K562 (cell line): Measurements from ENCODE around the gene TIMP3. TPM values are rescaled to one million over a fixed set of nuclear protein-coding genes. Genes with fewer than 3 reads are reported as not detected.

Experiments
- ATAC-seq: fragments of 200-7000 bp; cut with Tn5 transposase; 3 replicates; pipeline ENCODE4 v1.9.1; 2020; ENCODE audit warnings: moderate library complexity
- BruUV-seq: library from RNA; stranded (reverse); fragments of 400-500 nt; replicated peaks from 2 replicates; lab custom pipeline; 2021; lab: Mats Ljungman, UMichigan
- CTCF ChIA-PET: fragments of 300-600 bp; formaldehyde crosslinking; extraction: SDS; loops from one replicate; lab custom pipeline; 2021; ENCODE audit warnings: low intra/inter-chr PET ratio; lab: Yijun Ruan, JAX
- POLR2A ChIA-PET: fragments of 300-600, 350-650 bp; sonication (Branson Sonifier 250); formaldehyde crosslinking; extraction: SDS; loops from one replicate; lab custom pipeline; 2021; ENCODE audit warnings: antibody characterized with exemption, inconsistent platforms; lab: Yijun Ruan, JAX
- DNase-seq, 4 experiments: peaks; one replicate each; pipeline versions ENCODE4 v3.0.0 to v3.0.0-alpha.2; 2011 to 2018; ENCODE audit warnings: low spot score in 3 of 4, mixed read lengths in 3 of 4; ENCODE audit errors: extremely low read depth in 1 of 4
- FAIRE-seq: peaks from 2 replicates; lab custom pipeline; 2011; peaks lifted over from hg19 to GRCh38; lab: Jason Lieb, UNC
- H2AFZ ChIP-seq: 2 replicates; pipeline ENCODE4 v1.6.0; 2011; ENCODE audit warnings: low read depth, low read length, control low read depth, inconsistent platforms
- H3K27ac ChIP-seq: fragments of 200-600 bp; 3 replicates; pipeline ENCODE4 v1.8.0; 2011; ENCODE audit warnings: low read depth, mild to moderate bottlenecking, control low read depth, inconsistent platforms, low read length, moderate library complexity, mixed read lengths; ENCODE audit errors: extremely low read depth
- H3K27me3 ChIP-seq, 2 experiments: fragments of 300-600 bp in 1 of 2; 2 replicates in 1 of 2; 3 replicates in 1 of 2; pipeline versions ENCODE4 v1.6.0 to v1.8.0; 2011; ENCODE audit warnings: inconsistent platforms in 2 of 2, low read length in 2 of 2, mild to moderate bottlenecking in 1 of 2, mixed read lengths in 1 of 2, moderate library complexity in 1 of 2; ENCODE audit not compliant: control insufficient read depth in 2 of 2, insufficient read depth in 2 of 2
- H3K36me3 ChIP-seq: fragments of 300-600 bp; 3 replicates; pipeline ENCODE4 v1.8.0; 2011; ENCODE audit warnings: mild to moderate bottlenecking, low read length, inconsistent platforms; ENCODE audit not compliant: control insufficient read depth, insufficient read depth
- H3K4me1 ChIP-seq, 2 experiments: fragments of 200-600 bp in 1 of 2; replicated peaks in 1 of 2; 2 replicates in 1 of 2; 3 replicates in 1 of 2; pipeline versions ENCODE4 v1.5.1 to v1.8.0; 2011; ENCODE audit warnings: inconsistent platforms in 2 of 2, low read length in 2 of 2, mild to moderate bottlenecking in 1 of 2, mixed read lengths in 1 of 2, moderate library complexity in 1 of 2; ENCODE audit not compliant: control insufficient read depth in 2 of 2, insufficient read depth in 2 of 2
- H3K4me2 ChIP-seq: 2 replicates; pipeline ENCODE4 v1.6.1; 2011; ENCODE audit warnings: low read length, control low read depth, inconsistent platforms, mixed read lengths; ENCODE audit not compliant: insufficient read depth
- H3K4me3 ChIP-seq: fragments of 200-600 bp; sonication (generic), shearing (Covaris generic); 2 replicates; pipeline ENCODE4 v1.5.1; 2016; ENCODE audit warnings: control low read depth, inconsistent platforms
- H3K79me2 ChIP-seq: fragments of 200-600 bp; 3 replicates; pipeline ENCODE4 v1.8.0; 2011; ENCODE audit warnings: low read length, inconsistent platforms; ENCODE audit not compliant: control insufficient read depth, insufficient read depth
- H3K9ac ChIP-seq, 2 experiments: 2 replicates each; pipeline versions ENCODE4 v1.6.0 to v1.6.1; 2011; ENCODE audit warnings: low read depth in 2 of 2, low read length in 2 of 2, control low read depth in 1 of 2, inconsistent platforms in 1 of 2, mild to moderate bottlenecking in 1 of 2, mixed read lengths in 1 of 2; ENCODE audit not compliant: insufficient read depth in 1 of 2
- H3K9me1 ChIP-seq: one replicate; pipeline ENCODE4 v1.6.0; 2011; ENCODE audit warnings: inconsistent platforms, mild to moderate bottlenecking, low read length, moderate library complexity; ENCODE audit not compliant: control insufficient read depth, insufficient read depth
- H3K9me3 ChIP-seq: replicated peaks from 2 replicates; pipeline ENCODE4 v1.5.1; 2011; ENCODE audit warnings: low read depth, low read length, inconsistent platforms; ENCODE audit not compliant: control insufficient read depth, insufficient read depth
- H4K20me1 ChIP-seq: replicated peaks from 2 replicates; pipeline ENCODE4 v1.6.1; 2011; ENCODE audit warnings: low read length, inconsistent platforms, mixed read lengths; ENCODE audit not compliant: control insufficient read depth, insufficient read depth
- CTCF ChIP-seq, 3 experiments: IDR thresholded peaks in 2 of 3; conservative IDR thresholded peaks in 1 of 3; 2 replicates each; pipeline ENCODE4 v1.5.1; 2011 to 2012; ENCODE audit warnings: low read length in 3 of 3, mild to moderate bottlenecking in 3 of 3, control low read depth in 2 of 3, improper control_type of control experiment in 1 of 3, inconsistent platforms in 1 of 3, low read depth in 1 of 3, mixed read lengths in 1 of 3, moderate library complexity in 1 of 3; ENCODE audit not compliant: insufficient read depth in 2 of 3
- RAD21 ChIP-seq, 2 experiments: fragments of 250-450 bp in 1 of 2; fragments of 450-650 bp in 1 of 2; sonication (Bioruptor Pico) in 1 of 2; formaldehyde crosslinking in 1 of 2; IDR thresholded peaks in 1 of 2; conservative IDR thresholded peaks in 1 of 2; 2 replicates each; pipeline versions ENCODE4 v1.4.0 to v1.8.0; 2020 to 2022; ENCODE audit warnings: mild to moderate bottlenecking in 2 of 2, moderate library complexity in 1 of 2
- STAG1 ChIP-seq: sonication (generic); formaldehyde crosslinking; IDR thresholded peaks from 2 replicates; pipeline ENCODE4 v1.5.0; 2020; ENCODE audit warnings: missing genetic modification reagents, borderline replicate concordance
- ZNF124 ChIP-seq: sonication (generic); formaldehyde crosslinking; IDR thresholded peaks from 2 replicates; pipeline ENCODE4 v1.8.1; 2022; ENCODE audit warnings: missing genetic modification reagents
- WGBS: fragments of 100-300 bp; shearing (Covaris generic); methylation state at CpG from one replicate; pipeline ENCODE4 v1.1.6; 2016; ENCODE audit warnings: low coverage, mixed read lengths; ENCODE audit not compliant: insufficient coverage; ENCODE audit errors: missing lambda C conversion rate; 5-methylcytosine and 5-hydroxymethylcytosine counted together
- in situ Hi-C: fragments of 300-500 bp; cut with MboI; formaldehyde crosslinking; loops from 4 replicates; pipeline ENCODE4 v1.15.0; 2018; ENCODE audit warnings: inconsistent platforms, mixed read lengths
- intact Hi-C: fragments of 100-400 bp; cut with micrococcal nuclease; formaldehyde crosslinking; loops from 2 replicates; pipeline ENCODE4 v1.14.2; 2022
- polyA plus RNA-seq, 8 experiments: library from polyadenylated mRNA; depleted of rRNA in 4 of 8; stranded (reverse) in 5 of 8; unstranded in 3 of 8; fragments of >200 nt; fragmentation: Nextera tagmentation in 2 of 8; fragmentation: Illumina TruSeq in 1 of 8; extraction: Ambion mirVana in 2 of 8; extraction: Trizol in 1 of 8; gene quantifications; 2 replicates each; pipeline versions ENCODE4 v1.2.1 to v1.2.3, GENCODE V29; 2011 to 2014; ENCODE audit warnings: inconsistent platforms in 1 of 8, missing spikeins in 1 of 8
- total RNA-seq, 7 experiments: library from RNA; depleted of rRNA in 6 of 7; stranded (reverse); fragments of >200 nt in 6 of 7; fragmentation: Illumina TruSeq in 2 of 7; extraction: Trizol in 2 of 7; gene quantifications; 2 replicates each; pipeline versions ENCODE4 v1.2.1 to v1.2.3, GENCODE V29; 2011 to 2021; ENCODE audit warnings: low replicate concordance in 1 of 7
- TF ChIP-seq, protein P1 (sequence below): fragments of 450-650 bp; IDR thresholded peaks from 2 replicates; pipeline ENCODE4 v1.6.1; 2017; ENCODE audit warnings: antibody characterized with exemption, mild to moderate bottlenecking

The TIMP3 gene
- total and polyA plus RNA-seq, 9 of the 15 experiments (the other 6 are each of a cell fraction or from before 2014, with no cell fraction given), result 0.07 to 0.73 (median 0.18) TPM

- in situ Hi-C loops (loop anchor here (5.0 kb wide), 2 partner anchors 135 to 270 kb away; no protein-coding TSS in a partner anchor), intact Hi-C loops (loop anchor here (1.0 to 2.0 kb wide), 2 partner anchors 136 to 268 kb away; no protein-coding TSS in a partner anchor)
- H3K4me3 ChIP-seq, result no peak overlapping the region
- no peaks in the 10 kb centered on the region for H3K36me3 ChIP-seq
- ATAC-seq (peak; percentile 97), FAIRE-seq (peak; percentile 77), DNase-seq (peak; percentile 54 to 65 (median 64))
- 6% methylated on average over 16 of the region's 17 CpGs for WGBS
- no peaks in the 10 kb centered on the region for H3K79me2 ChIP-seq
- H3K9ac ChIP-seq, result no peak overlapping the region
- peak overlapping the region; percentile 3; the same call in 1 of the 2 replicates for H3K4me2 ChIP-seq
- H3K27ac ChIP-seq, result no peak overlapping the region
- H2AFZ ChIP-seq, result peak overlapping the region; percentile 22; the same call in 1 of the 2 replicates
- H3K9me1 ChIP-seq, result no peaks in the 10 kb centered on the region
- ChIA-PET CTCF (interaction anchor here (1.9 kb wide), 1 partner anchor 269 kb away, joined by 11 read pairs; no protein-coding TSS in a partner anchor), POLR2A (interaction anchor here (0.5 to 1.0 kb wide), 5 partner anchors 9 to 358 kb away, joined by 3 read pairs; no protein-coding TSS in a partner anchor)
- H3K9me3 ChIP-seq, result no peaks in the 10 kb centered on the region
- peaks cover 4 to 13% of the 10 kb centered on the region in 2 experiments; a peak in 3 of 5 replicates for H3K27me3 ChIP-seq
- no TSS peak for BruUV-seq
- no peaks in the 10 kb centered on the region for H4K20me1 ChIP-seq
- peaks cover 0 to 12% of the 10 kb centered on the region in 2 experiments; a peak in 2 of 5 replicates for H3K4me1 ChIP-seq
- TF ChIP-seq, protein P1, sequence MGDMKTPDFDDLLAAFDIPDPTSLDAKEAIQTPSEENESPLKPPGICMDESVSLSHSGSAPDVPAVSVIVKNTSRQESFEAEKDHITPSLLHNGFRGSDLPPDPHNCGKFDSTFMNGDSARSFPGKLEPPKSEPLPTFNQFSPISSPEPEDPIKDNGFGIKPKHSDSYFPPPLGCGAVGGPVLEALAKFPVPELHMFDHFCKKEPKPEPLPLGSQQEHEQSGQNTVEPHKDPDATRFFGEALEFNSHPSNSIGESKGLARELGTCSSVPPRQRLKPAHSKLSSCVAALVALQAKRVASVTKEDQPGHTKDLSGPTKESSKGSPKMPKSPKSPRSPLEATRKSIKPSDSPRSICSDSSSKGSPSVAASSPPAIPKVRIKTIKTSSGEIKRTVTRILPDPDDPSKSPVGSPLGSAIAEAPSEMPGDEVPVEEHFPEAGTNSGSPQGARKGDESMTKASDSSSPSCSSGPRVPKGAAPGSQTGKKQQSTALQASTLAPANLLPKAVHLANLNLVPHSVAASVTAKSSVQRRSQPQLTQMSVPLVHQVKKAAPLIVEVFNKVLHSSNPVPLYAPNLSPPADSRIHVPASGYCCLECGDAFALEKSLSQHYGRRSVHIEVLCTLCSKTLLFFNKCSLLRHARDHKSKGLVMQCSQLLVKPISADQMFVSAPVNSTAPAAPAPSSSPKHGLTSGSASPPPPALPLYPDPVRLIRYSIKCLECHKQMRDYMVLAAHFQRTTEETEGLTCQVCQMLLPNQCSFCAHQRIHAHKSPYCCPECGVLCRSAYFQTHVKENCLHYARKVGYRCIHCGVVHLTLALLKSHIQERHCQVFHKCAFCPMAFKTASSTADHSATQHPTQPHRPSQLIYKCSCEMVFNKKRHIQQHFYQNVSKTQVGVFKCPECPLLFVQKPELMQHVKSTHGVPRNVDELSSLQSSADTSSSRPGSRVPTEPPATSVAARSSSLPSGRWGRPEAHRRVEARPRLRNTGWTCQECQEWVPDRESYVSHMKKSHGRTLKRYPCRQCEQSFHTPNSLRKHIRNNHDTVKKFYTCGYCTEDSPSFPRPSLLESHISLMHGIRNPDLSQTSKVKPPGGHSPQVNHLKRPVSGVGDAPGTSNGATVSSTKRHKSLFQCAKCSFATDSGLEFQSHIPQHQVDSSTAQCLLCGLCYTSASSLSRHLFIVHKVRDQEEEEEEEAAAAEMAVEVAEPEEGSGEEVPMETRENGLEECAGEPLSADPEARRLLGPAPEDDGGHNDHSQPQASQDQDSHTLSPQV, result no peak
- peak; percentile 75 to 85 (median 79) for TF ChIP-seq CTCF (IDR thresholded peaks at IDR 0.05 in 2 of 3, conservative IDR thresholded peaks at IDR 0.05 in 1 of 3; ENCODE audit: insufficient read depth in 2 of 3, low read depth in 1 of 3, low read length in 3 of 3)
- TF ChIP-seq ZNF124 (CRISPR knock-in tag), result no peak
- peak; percentile 58; the same call in 1 of the 2 replicates for TF ChIP-seq STAG1
- TF ChIP-seq RAD21 (CRISPR knock-in tag; conservative IDR thresholded peaks at IDR 0.05 in 1 of 2, IDR thresholded peaks at IDR 0.05 in 1 of 2), result peak; percentile 79 to 84
These were observed 4.5 kb upstream of the TIMP3 start for GRCh38 chr22:32796865-32797573.
